Activated naive CD4-positive, alpha-beta T cell treated with anti-CD3 and anti-CD28 coated beads for 36 hours (primary cell): Measurements from ENCODE around the gene TRPV6. TPM values are rescaled to one million over a fixed set of nuclear protein-coding genes. Genes with fewer than 3 reads are reported as not detected.

ENCODE experiments used
- CTCF ChIA-PET: fragments of 350-600 bp; sonication (Branson Sonifier 250); formaldehyde crosslinking; loops from one replicate; lab custom pipeline; 2021; ENCODE audit warnings: antibody characterized with exemption; lab: Charles Lee
- DNase-seq: peaks from one replicate; pipeline ENCODE4 v3.0.0-alpha.2; 2020
- H3K27ac Mint-ChIP-seq: one replicate; pipeline ENCODE4 v1.8.0; 2021; ENCODE audit warnings: mild to moderate bottlenecking, mixed read lengths
- H3K27me3 Mint-ChIP-seq: one replicate; pipeline ENCODE4 v1.8.0; 2021; ENCODE audit warnings: low read depth, mixed read lengths
- H3K36me3 Mint-ChIP-seq: one replicate; pipeline ENCODE4 v1.8.0; 2021; ENCODE audit warnings: low read depth, mixed read lengths
- H3K4me1 Mint-ChIP-seq: one replicate; pipeline ENCODE4 v1.8.0; 2021; ENCODE audit warnings: low read depth, mixed read lengths
- H3K4me3 Mint-ChIP-seq: one replicate; pipeline ENCODE4 v1.8.0; 2021; ENCODE audit warnings: mild to moderate bottlenecking, moderate library complexity, mixed read lengths
- H3K9me3 Mint-ChIP-seq: one replicate; pipeline ENCODE4 v1.8.0; 2021; ENCODE audit warnings: mixed read lengths
- intact Hi-C: fragments of 100-400 bp; cut with micrococcal nuclease; formaldehyde crosslinking; loops from one replicate; pipeline ENCODE4 v1.15.1; 2023
- total RNA-seq, 2 experiments: library from RNA; stranded (reverse); gene quantifications; one replicate each; pipeline ENCODE4 v1.2.3, GENCODE V29; 2021

Gene TRPV6
- total RNA-seq, 2 experiments from 2014 or later: not detected

- Mint-ChIP-seq H3K36me3 (no peaks in the 10 kb centered on the region), H3K9me3 (no peaks in the 10 kb centered on the region), H3K4me1 (peaks cover 1% of the 10 kb centered on the region), H3K27ac (no peak overlapping the region), H3K27me3 (no peaks in the 10 kb centered on the region), H3K4me3 (no peak overlapping the region)
- intact Hi-C loops: no loop called here
- no peak for DNase-seq
- CTCF ChIA-PET: interaction anchor here (0.8 to 5.6 kb wide), 8 partner anchors 8 to 555 kb away, joined by 3 to 65 read pairs (median 4); no protein-coding TSS in a partner anchor
These were observed 6.5 kb downstream of the TRPV6 start for GRCh38 chr7:142879060-142879459.

- Mint-ChIP-seq H3K27me3 (no peaks in the 10 kb centered on the region), H3K27ac (no peak overlapping the region), H3K36me3 (no peaks in the 10 kb centered on the region), H3K9me3 (no peaks in the 10 kb centered on the region), H3K4me3 (no peak overlapping the region), H3K4me1 (peaks cover 1% of the 10 kb centered on the region)
- no peak for DNase-seq
- CTCF ChIA-PET: interaction anchor here (1.2 to 5.6 kb wide), 3 partner anchors 104 to 344 kb away, joined by 3 to 65 read pairs (median 3); no protein-coding TSS in a partner anchor
- intact Hi-C loops: no loop called here
These were observed 7.2 kb downstream of the TRPV6 start for GRCh38 chr7:142878315-142878714.

GRCh38 chr7:142876991-142877910 is 8.3 kb downstream of the TRPV6 start:
- H3K9me3 Mint-ChIP-seq: no peaks in the 10 kb centered on the region

GRCh38 chr7:142876236-142876960 is 9.1 kb downstream of the TRPV6 start:
- intact Hi-C loops: no loop called here

More at GRCh38 chr7:142876991-142877910, 8.3 kb downstream of the TRPV6 start:
- intact Hi-C loops: no loop called here
- H3K27ac Mint-ChIP-seq: no peak overlapping the region
- H3K36me3 Mint-ChIP-seq: no peaks in the 10 kb centered on the region
- H3K4me1 Mint-ChIP-seq: peaks cover 1% of the 10 kb centered on the region
- CTCF ChIA-PET: interaction anchor here (0.6 to 1.1 kb wide), 3 partner anchors 124 to 275 kb away, joined by 3 to 6 read pairs (median 4); no protein-coding TSS in a partner anchor
- no peaks in the 10 kb centered on the region for H3K27me3 Mint-ChIP-seq
- DNase-seq: no peak
- H3K4me3 Mint-ChIP-seq: no peak overlapping the region

GRCh38 chr7:142875456-142875855 is 10.1 kb downstream of the TRPV6 start:
- Mint-ChIP-seq H3K9me3 (no peaks in the 10 kb centered on the region), H3K4me3 (no peak overlapping the region), H3K27me3 (no peaks in the 10 kb centered on the region), H3K36me3 (peaks cover 2% of the 10 kb centered on the region), H3K4me1 (no peaks in the 10 kb centered on the region), H3K27ac (no peak overlapping the region)
- DNase-seq: no peak
- intact Hi-C loops: no loop called here
- CTCF ChIA-PET: no interaction called here

More at GRCh38 chr7:142876236-142876960, 9.1 kb downstream of the TRPV6 start:
- H3K27ac Mint-ChIP-seq: no peak overlapping the region
- H3K4me1 Mint-ChIP-seq: peaks cover 1% of the 10 kb centered on the region
- H3K36me3 Mint-ChIP-seq: no peaks in the 10 kb centered on the region
- no peak overlapping the region for H3K4me3 Mint-ChIP-seq
- no peak for DNase-seq
- H3K9me3 Mint-ChIP-seq: no peaks in the 10 kb centered on the region
- CTCF ChIA-PET: interaction anchor here (0.6 to 1.1 kb wide), 2 partner anchors 126 to 274 kb away, joined by 3 to 4 read pairs; no protein-coding TSS in a partner anchor
- no peaks in the 10 kb centered on the region for H3K27me3 Mint-ChIP-seq

GRCh38 chr7:142874837-142875236 is 10.7 kb downstream of the TRPV6 start:
- peaks cover 4% of the 10 kb centered on the region for H3K36me3 Mint-ChIP-seq

GRCh38 chr7:142874409-142874808 is 11.1 kb downstream of the TRPV6 start:
- Mint-ChIP-seq H3K36me3 (peaks cover 5% of the 10 kb centered on the region), H3K9me3 (no peaks in the 10 kb centered on the region), H3K27ac (no peak overlapping the region), H3K27me3 (no peaks in the 10 kb centered on the region), H3K4me3 (no peak overlapping the region), H3K4me1 (no peaks in the 10 kb centered on the region)
- intact Hi-C loops: no loop called here
- no peak for DNase-seq
- CTCF ChIA-PET: interaction anchor here (1.2 kb wide), 1 partner anchor 30 kb away, joined by 3 read pairs; no protein-coding TSS in a partner anchor

More at GRCh38 chr7:142874837-142875236, 10.7 kb downstream of the TRPV6 start:
- intact Hi-C loops: no loop called here
- Mint-ChIP-seq H3K27me3 (no peaks in the 10 kb centered on the region), H3K9me3 (no peaks in the 10 kb centered on the region), H3K4me3 (no peak overlapping the region), H3K27ac (no peak overlapping the region), H3K4me1 (no peaks in the 10 kb centered on the region)
- CTCF ChIA-PET: no interaction called here
- DNase-seq: no peak

GRCh38 chr7:142873871-142874270 is 11.7 kb downstream of the TRPV6 start:
- intact Hi-C loops: no loop called here
- CTCF ChIA-PET: interaction anchor here (0.8 to 2.1 kb wide), 9 partner anchors 27 to 570 kb away, joined by 3 to 7 read pairs (median 3); no protein-coding TSS in a partner anchor
- no peaks in the 10 kb centered on the region for H3K4me1 Mint-ChIP-seq
- no peak overlapping the region for H3K4me3 Mint-ChIP-seq
- peaks cover 5% of the 10 kb centered on the region for H3K36me3 Mint-ChIP-seq
- no peak overlapping the region for H3K27ac Mint-ChIP-seq
- H3K9me3 Mint-ChIP-seq: no peaks in the 10 kb centered on the region
- DNase-seq: no peak
- H3K27me3 Mint-ChIP-seq: no peaks in the 10 kb centered on the region

GRCh38 chr7:142873281-142873784 is 12.2 kb downstream of the TRPV6 start:
- intact Hi-C loops: no loop called here
- H3K27me3 Mint-ChIP-seq: no peaks in the 10 kb centered on the region
- no peaks in the 10 kb centered on the region for H3K9me3 Mint-ChIP-seq
- no peaks in the 10 kb centered on the region for H3K4me1 Mint-ChIP-seq
- H3K36me3 Mint-ChIP-seq: peaks cover 5% of the 10 kb centered on the region
- CTCF ChIA-PET: interaction anchor here (0.6 to 2.1 kb wide), 21 partner anchors 9 to 608 kb away, joined by 3 to 7 read pairs (median 3); no protein-coding TSS in a partner anchor
- peak; percentile 42 for DNase-seq
- H3K27ac Mint-ChIP-seq: no peak overlapping the region
- H3K4me3 Mint-ChIP-seq: no peak overlapping the region

GRCh38 chr7:142872106-142872675 is 13.4 kb downstream of the TRPV6 start:
- Mint-ChIP-seq H3K9me3 (no peaks in the 10 kb centered on the region), H3K27me3 (no peaks in the 10 kb centered on the region), H3K4me3 (no peak overlapping the region), H3K4me1 (no peaks in the 10 kb centered on the region), H3K27ac (no peak overlapping the region), H3K36me3 (peaks cover 5% of the 10 kb centered on the region)
- intact Hi-C loops: no loop called here
- DNase-seq: no peak
- CTCF ChIA-PET: interaction anchor here (0.9 to 2.1 kb wide), 6 partner anchors 9 to 533 kb away, joined by 3 to 7 read pairs (median 4); no protein-coding TSS in a partner anchor

- no peak overlapping the region for H3K27ac Mint-ChIP-seq
- peaks cover 5% of the 10 kb centered on the region for H3K36me3 Mint-ChIP-seq
- H3K27me3 Mint-ChIP-seq: no peaks in the 10 kb centered on the region
- DNase-seq: no peak
- no peak overlapping the region for H3K4me3 Mint-ChIP-seq
- H3K4me1 Mint-ChIP-seq: no peaks in the 10 kb centered on the region
- intact Hi-C loops: no loop called here
- no peaks in the 10 kb centered on the region for H3K9me3 Mint-ChIP-seq
- CTCF ChIA-PET: interaction anchor here (1.0 to 1.3 kb wide), 4 partner anchors 8 to 344 kb away, joined by 3 read pairs; no protein-coding TSS in a partner anchor
These were observed 14.1 kb downstream of the TRPV6 start for GRCh38 chr7:142871260-142872105.
